Stimulated activated memory B cell treated with anti-CD40 and anti-IgM and Interleukin-4, amounts not matched to agents 10 μg/mL and 1 μg/mL and 100 μg/mL, for 72 hours (primary cell): ENCODE data around the gene ATAD2B.

ENCODE experiments used
- ATAC-seq: fragments of 150-1000 bp; cut with Tn5 transposase; 2 replicates; pipeline ENCODE4 v1.10.0; 2021
- H3K27ac Mint-ChIP-seq: one replicate; pipeline ENCODE4 v1.8.0; 2022; ENCODE audit warnings: mild to moderate bottlenecking, mixed read lengths
- H3K27me3 Mint-ChIP-seq: one replicate; pipeline ENCODE4 v1.8.0; 2022; ENCODE audit warnings: mixed read lengths
- H3K36me3 Mint-ChIP-seq: one replicate; pipeline ENCODE4 v1.8.0; 2022; ENCODE audit warnings: mixed read lengths
- H3K4me1 Mint-ChIP-seq: one replicate; pipeline ENCODE4 v1.8.0; 2022; ENCODE audit warnings: mixed read lengths
- H3K4me3 Mint-ChIP-seq: one replicate; pipeline ENCODE4 v1.8.0; 2022; ENCODE audit warnings: mild to moderate bottlenecking, moderate library complexity, mixed read lengths
- H3K9me3 Mint-ChIP-seq: one replicate; pipeline ENCODE4 v1.8.0; 2022; ENCODE audit warnings: mixed read lengths

Gene ATAD2B

GRCh38 chr2:23925702-23926289 lies 1.1 kb downstream of the ATAD2B start:
- peak; percentile 85 for ATAC-seq
- H3K36me3 Mint-ChIP-seq, result peaks cover 11% of the 10 kb centered on the region
- H3K9me3 Mint-ChIP-seq, result no peaks in the 10 kb centered on the region
- peak overlapping the region; percentile 93 for H3K4me3 Mint-ChIP-seq
- H3K27ac Mint-ChIP-seq, result peak overlapping the region; percentile 98
- peaks cover 50% of the 10 kb centered on the region for H3K4me1 Mint-ChIP-seq
- no peaks in the 10 kb centered on the region for H3K27me3 Mint-ChIP-seq

GRCh38 chr2:23924589-23925359 lies 2.1 kb downstream of the ATAD2B start:
- H3K36me3 Mint-ChIP-seq, result peaks cover 6% of the 10 kb centered on the region
- H3K27me3 Mint-ChIP-seq, result no peaks in the 10 kb centered on the region
- peak overlapping the region; percentile 98 for H3K27ac Mint-ChIP-seq
- H3K9me3 Mint-ChIP-seq, result no peaks in the 10 kb centered on the region
- H3K4me1 Mint-ChIP-seq, result peaks cover 60% of the 10 kb centered on the region
- no peak for ATAC-seq
- peak overlapping the region; percentile 93 for H3K4me3 Mint-ChIP-seq

GRCh38 chr2:23918837-23919489 lies 8.0 kb downstream of the ATAD2B start:
- H3K9me3 Mint-ChIP-seq, result no peaks in the 10 kb centered on the region
- peaks cover 77% of the 10 kb centered on the region for H3K4me1 Mint-ChIP-seq
- ATAC-seq, result no peak
- no peak overlapping the region for H3K4me3 Mint-ChIP-seq
- no peaks in the 10 kb centered on the region for H3K27me3 Mint-ChIP-seq
- H3K36me3 Mint-ChIP-seq, result peaks cover 13% of the 10 kb centered on the region
- H3K27ac Mint-ChIP-seq, result no peak overlapping the region

- H3K27ac Mint-ChIP-seq, result peak overlapping the region; percentile 30
Measured at GRCh38 chr2:23916727-23917405, 10.1 kb downstream of the ATAD2B start.

GRCh38 chr2:23915327-23915726 lies 11.6 kb downstream of the ATAD2B start:
- H3K4me1 Mint-ChIP-seq, result peaks cover 64% of the 10 kb centered on the region
- no peak overlapping the region for H3K4me3 Mint-ChIP-seq

More at GRCh38 chr2:23916727-23917405, 10.1 kb downstream of the ATAD2B start:
- H3K4me3 Mint-ChIP-seq, result no peak overlapping the region
- ATAC-seq, result no peak
- peaks cover 67% of the 10 kb centered on the region for H3K4me1 Mint-ChIP-seq
- no peaks in the 10 kb centered on the region for H3K27me3 Mint-ChIP-seq
- H3K9me3 Mint-ChIP-seq, result no peaks in the 10 kb centered on the region
- H3K36me3 Mint-ChIP-seq, result peaks cover 13% of the 10 kb centered on the region

GRCh38 chr2:23912054-23912453 lies 14.9 kb downstream of the ATAD2B start:
- Mint-ChIP-seq H3K4me3 (no peak overlapping the region), H3K4me1 (peaks cover 36% of the 10 kb centered on the region), H3K9me3 (no peaks in the 10 kb centered on the region), H3K27me3 (no peaks in the 10 kb centered on the region), H3K36me3 (peaks cover 17% of the 10 kb centered on the region), H3K27ac (no peak overlapping the region)
- ATAC-seq, result no peak

More at GRCh38 chr2:23915327-23915726, 11.6 kb downstream of the ATAD2B start:
- Mint-ChIP-seq H3K9me3 (no peaks in the 10 kb centered on the region), H3K27ac (no peak overlapping the region), H3K27me3 (no peaks in the 10 kb centered on the region), H3K36me3 (peaks cover 24% of the 10 kb centered on the region)
- ATAC-seq, result no peak

- no peak for ATAC-seq
- no peak overlapping the region for H3K27ac Mint-ChIP-seq
- no peaks in the 10 kb centered on the region for H3K36me3 Mint-ChIP-seq
- H3K27me3 Mint-ChIP-seq, result no peaks in the 10 kb centered on the region
- H3K9me3 Mint-ChIP-seq, result no peaks in the 10 kb centered on the region
- peaks cover 24% of the 10 kb centered on the region for H3K4me1 Mint-ChIP-seq
- H3K4me3 Mint-ChIP-seq, result no peak overlapping the region
Measured at GRCh38 chr2:23905155-23905554, 21.8 kb downstream of the ATAD2B start.

GRCh38 chr2:23904692-23905091 lies 22.2 kb downstream of the ATAD2B start:
- no peak overlapping the region for H3K4me3 Mint-ChIP-seq
- peaks cover 24% of the 10 kb centered on the region for H3K4me1 Mint-ChIP-seq
- H3K27me3 Mint-ChIP-seq, result no peaks in the 10 kb centered on the region
- no peak for ATAC-seq
- no peak overlapping the region for H3K27ac Mint-ChIP-seq
- no peaks in the 10 kb centered on the region for H3K36me3 Mint-ChIP-seq
- no peaks in the 10 kb centered on the region for H3K9me3 Mint-ChIP-seq

GRCh38 chr2:23904215-23904614 lies 22.7 kb downstream of the ATAD2B start:
- Mint-ChIP-seq H3K4me1 (peaks cover 24% of the 10 kb centered on the region), H3K9me3 (no peaks in the 10 kb centered on the region), H3K4me3 (no peak overlapping the region), H3K27ac (no peak overlapping the region), H3K27me3 (no peaks in the 10 kb centered on the region), H3K36me3 (no peaks in the 10 kb centered on the region)
- ATAC-seq, result no peak

- peaks cover 28% of the 10 kb centered on the region for H3K4me1 Mint-ChIP-seq
- H3K4me3 Mint-ChIP-seq, result no peak overlapping the region
- no peak overlapping the region for H3K27ac Mint-ChIP-seq
- ATAC-seq, result no peak
- peaks cover 5% of the 10 kb centered on the region for H3K36me3 Mint-ChIP-seq
- H3K27me3 Mint-ChIP-seq, result no peaks in the 10 kb centered on the region
- H3K9me3 Mint-ChIP-seq, result no peaks in the 10 kb centered on the region
Measured at GRCh38 chr2:23903034-23903433, 23.9 kb downstream of the ATAD2B start.

GRCh38 chr2:23901966-23902846 lies 24.7 kb downstream of the ATAD2B start:
- peaks cover 6% of the 10 kb centered on the region for H3K36me3 Mint-ChIP-seq
- peaks cover 36% of the 10 kb centered on the region for H3K4me1 Mint-ChIP-seq
- H3K27me3 Mint-ChIP-seq, result no peaks in the 10 kb centered on the region
- no peak for ATAC-seq
- H3K9me3 Mint-ChIP-seq, result no peaks in the 10 kb centered on the region
- H3K27ac Mint-ChIP-seq, result no peak overlapping the region
- H3K4me3 Mint-ChIP-seq, result no peak overlapping the region

GRCh38 chr2:23900541-23901322 lies 26.2 kb downstream of the ATAD2B start:
- peaks cover 47% of the 10 kb centered on the region for H3K4me1 Mint-ChIP-seq
- ATAC-seq, result no peak
- peaks cover 6% of the 10 kb centered on the region for H3K36me3 Mint-ChIP-seq
- no peak overlapping the region for H3K4me3 Mint-ChIP-seq
- H3K27ac Mint-ChIP-seq, result no peak overlapping the region
- H3K27me3 Mint-ChIP-seq, result no peaks in the 10 kb centered on the region
- no peaks in the 10 kb centered on the region for H3K9me3 Mint-ChIP-seq

- Mint-ChIP-seq H3K4me1 (peaks cover 43% of the 10 kb centered on the region), H3K27me3 (no peaks in the 10 kb centered on the region), H3K9me3 (no peaks in the 10 kb centered on the region), H3K4me3 (no peak overlapping the region), H3K27ac (no peak overlapping the region), H3K36me3 (peaks cover 6% of the 10 kb centered on the region)
- ATAC-seq, result no peak
Measured at GRCh38 chr2:23900133-23900532, 26.8 kb downstream of the ATAD2B start.

GRCh38 chr2:23871206-23871605 lies 55.7 kb downstream of the ATAD2B start:
- Mint-ChIP-seq H3K27ac (no peak overlapping the region), H3K9me3 (no peaks in the 10 kb centered on the region), H3K27me3 (no peaks in the 10 kb centered on the region), H3K36me3 (peaks cover 50% of the 10 kb centered on the region), H3K4me3 (no peak overlapping the region), H3K4me1 (no peaks in the 10 kb centered on the region)
- no peak for ATAC-seq
